C4-2B (cell line): ENCODE data around the gene ATP6V0A4.

Source experiments
- CTCF ChIP-seq: fragments of 450-650 bp; conservative IDR thresholded peaks from 2 replicates; pipeline ENCODE4 v1.5.1; 2017; ENCODE audit warnings: mild to moderate bottlenecking
- ZFX ChIP-seq: fragments of 450-650 bp; IDR thresholded peaks from 2 replicates; pipeline ENCODE4 v1.6.1; 2017

GRCh38 chr7:138727336-138728099 lies 70.5 kb downstream of the ATP6V0A4 start:
- TF ChIP-seq CTCF (no peak), ZFX (no peak)
